BLaER1 treated with 17β-estradiol and CSF1 and Interleukin-3, amounts not matched to agents 10 nM and 100 nM (cell line): ENCODE results near the gene PIK3CD.

Source experiments
- H3K27ac ChIP-seq, 11 experiments: shearing (Covaris generic); formaldehyde crosslinking; 2 replicates each; pipeline ENCODE4 v1.8.1; 2022
- H3K27me3 ChIP-seq, 11 experiments: shearing (Covaris generic); formaldehyde crosslinking; 2 replicates each; pipeline ENCODE4 v1.8.1; 2022
- H3K36me3 ChIP-seq, 11 experiments: shearing (Covaris generic); formaldehyde crosslinking; 2 replicates each; pipeline ENCODE4 v1.8.1; 2022
- H3K4me1 ChIP-seq, 10 experiments: shearing (Covaris generic); formaldehyde crosslinking; 2 replicates each; pipeline ENCODE4 v1.8.1; 2022
- H3K4me2 ChIP-seq, 11 experiments: shearing (Covaris generic); formaldehyde crosslinking; 2 replicates each; pipeline ENCODE4 v1.8.1; 2022
- H3K4me3 ChIP-seq, 10 experiments: shearing (Covaris generic); formaldehyde crosslinking; 2 replicates each; pipeline ENCODE4 v1.8.1; 2022
- H3K9ac ChIP-seq, 11 experiments: shearing (Covaris generic); formaldehyde crosslinking; 2 replicates each; pipeline ENCODE4 v1.8.1; 2022
- H3K9me3 ChIP-seq, 11 experiments: shearing (Covaris generic); formaldehyde crosslinking; replicated peaks in 1 of 11; 2 replicates each; pipeline ENCODE4 v1.8.1; 2022
- H4K20me1 ChIP-seq, 11 experiments: shearing (Covaris generic); formaldehyde crosslinking; 2 replicates each; pipeline ENCODE4 v1.8.1; 2022
- Cebpa-rat ChIP-seq, 11 experiments: shearing (Covaris generic); IDR thresholded peaks; 2 replicates each; pipeline ENCODE4 v1.8.1; 2022

Gene PIK3CD

GRCh38 chr1:9606458-9606857 is 45.1 kb upstream of the PIK3CD start:
- peaks cover 59 to 100% (median 99%) of the 10 kb centered on the region in 11 experiments for H3K36me3 ChIP-seq
- no peak overlapping the region for H3K4me2 ChIP-seq
- H3K4me1 ChIP-seq = peaks cover 0 to 3% (median 0%) of the 10 kb centered on the region in 10 experiments; a peak in 1 of 20 replicates
- H3K9me3 ChIP-seq = no peaks in the 10 kb centered on the region
- no peak overlapping the region for H3K27ac ChIP-seq
- no peaks in the 10 kb centered on the region for H3K27me3 ChIP-seq
- H3K4me3 ChIP-seq = no peak overlapping the region
- no peak for TF ChIP-seq Cebpa-rat (IDR thresholded peaks at IDR 0.05)
- peaks cover 0 to 89% (median 27%) of the 10 kb centered on the region in 11 experiments; a peak in 14 of 22 replicates for H4K20me1 ChIP-seq
- H3K9ac ChIP-seq = no peak overlapping the region

GRCh38 chr1:9606948-9607347 is 44.6 kb upstream of the PIK3CD start:
- Histone ChIP-seq H3K36me3 (peaks cover 59 to 100% (median 99%) of the 10 kb centered on the region in 11 experiments), H3K27me3 (no peaks in the 10 kb centered on the region), H3K27ac (no peak overlapping the region), H4K20me1 (peaks cover 0 to 84% (median 27%) of the 10 kb centered on the region in 11 experiments; a peak in 13 of 22 replicates), H3K4me1 (no peaks in the 10 kb centered on the region), H3K4me3 (no peak overlapping the region), H3K9me3 (no peaks in the 10 kb centered on the region), H3K9ac (no peak overlapping the region), H3K4me2 (no peak overlapping the region)
- TF ChIP-seq Cebpa-rat (IDR thresholded peaks at IDR 0.05) = no peak

- Histone ChIP-seq H3K4me3 (no peak overlapping the region), H3K4me2 (no peak overlapping the region), H3K27me3 (no peaks in the 10 kb centered on the region), H3K36me3 (peaks cover 59 to 100% (median 99%) of the 10 kb centered on the region in 11 experiments), H3K27ac (no peak overlapping the region), H4K20me1 (peaks cover 0 to 82% (median 26%) of the 10 kb centered on the region in 11 experiments; a peak in 13 of 22 replicates), H3K9ac (no peak overlapping the region), H3K4me1 (no peaks in the 10 kb centered on the region), H3K9me3 (no peaks in the 10 kb centered on the region)
- TF ChIP-seq Cebpa-rat (IDR thresholded peaks at IDR 0.05) = no peak
These were observed 44.2 kb upstream of the PIK3CD start for GRCh38 chr1:9607352-9607751.

GRCh38 chr1:9609998-9610397 is 41.5 kb upstream of the PIK3CD start:
- Histone ChIP-seq H3K27ac (no peak overlapping the region), H3K9me3 (no peaks in the 10 kb centered on the region), H3K4me2 (no peak overlapping the region), H3K27me3 (no peaks in the 10 kb centered on the region), H3K4me1 (no peaks in the 10 kb centered on the region), H3K36me3 (peaks cover 50 to 100% (median 90%) of the 10 kb centered on the region in 11 experiments), H3K4me3 (no peak overlapping the region), H3K9ac (no peak overlapping the region), H4K20me1 (peaks cover 0 to 82% (median 14%) of the 10 kb centered on the region in 11 experiments; a peak in 15 of 22 replicates)
- no peak for TF ChIP-seq Cebpa-rat (IDR thresholded peaks at IDR 0.05)

- no peak overlapping the region for H3K4me3 ChIP-seq
- H3K27ac ChIP-seq = no peak overlapping the region
- no peaks in the 10 kb centered on the region for H3K27me3 ChIP-seq
- H3K36me3 ChIP-seq = peaks cover 50 to 98% (median 84%) of the 10 kb centered on the region in 11 experiments
- no peak for TF ChIP-seq Cebpa-rat (IDR thresholded peaks at IDR 0.05)
- no peak overlapping the region for H3K9ac ChIP-seq
- peaks cover 0 to 82% (median 14%) of the 10 kb centered on the region in 11 experiments; a peak in 14 of 22 replicates for H4K20me1 ChIP-seq
- no peaks in the 10 kb centered on the region for H3K4me1 ChIP-seq
- no peak overlapping the region for H3K4me2 ChIP-seq
- H3K9me3 ChIP-seq = no peaks in the 10 kb centered on the region
These were observed 41.0 kb upstream of the PIK3CD start for GRCh38 chr1:9610548-9610947.

GRCh38 chr1:9611716-9612115 is 39.8 kb upstream of the PIK3CD start:
- Histone ChIP-seq H3K36me3 (peaks cover 50 to 86% (median 73%) of the 10 kb centered on the region in 11 experiments), H4K20me1 (peaks cover 0 to 71% (median 8%) of the 10 kb centered on the region in 11 experiments; a peak in 14 of 22 replicates), H3K27me3 (no peaks in the 10 kb centered on the region), H3K9me3 (no peaks in the 10 kb centered on the region), H3K27ac (no peak overlapping the region), H3K4me3 (no peak overlapping the region), H3K4me1 (no peaks in the 10 kb centered on the region; a peak in 1 of 20 replicates), H3K9ac (no peak overlapping the region), H3K4me2 (no peak overlapping the region)
- no peak for TF ChIP-seq Cebpa-rat (IDR thresholded peaks at IDR 0.05)

- Histone ChIP-seq H3K36me3 (peaks cover 50 to 81% (median 67%) of the 10 kb centered on the region in 11 experiments), H3K4me1 (no peaks in the 10 kb centered on the region; a peak in 1 of 20 replicates), H3K9ac (no peak overlapping the region), H3K9me3 (no peaks in the 10 kb centered on the region), H3K27ac (no peak overlapping the region), H4K20me1 (peaks cover 0 to 66% (median 8%) of the 10 kb centered on the region in 11 experiments; a peak in 14 of 22 replicates), H3K4me2 (no peak overlapping the region), H3K27me3 (no peaks in the 10 kb centered on the region), H3K4me3 (no peak overlapping the region)
- no peak for TF ChIP-seq Cebpa-rat (IDR thresholded peaks at IDR 0.05)
These were observed 39.2 kb upstream of the PIK3CD start for GRCh38 chr1:9612162-9612845.

GRCh38 chr1:9612871-9613624 is 38.5 kb upstream of the PIK3CD start:
- Histone ChIP-seq H3K36me3 (peaks cover 50 to 73% (median 60%) of the 10 kb centered on the region in 11 experiments), H3K4me3 (no peak overlapping the region), H3K27me3 (no peaks in the 10 kb centered on the region), H3K4me2 (no peak overlapping the region), H3K9ac (no peak overlapping the region; a peak in 1 of 22 replicates), H3K4me1 (no peaks in the 10 kb centered on the region; a peak in 1 of 20 replicates), H3K9me3 (no peaks in the 10 kb centered on the region), H3K27ac (no peak overlapping the region), H4K20me1 (peaks cover 0 to 58% (median 4%) of the 10 kb centered on the region in 11 experiments; a peak in 13 of 22 replicates)
- no peak for TF ChIP-seq Cebpa-rat (IDR thresholded peaks at IDR 0.05)

- Histone ChIP-seq H3K9me3 (no peaks in the 10 kb centered on the region), H4K20me1 (peaks cover 0 to 51% (median 4%) of the 10 kb centered on the region in 11 experiments; a peak in 12 of 22 replicates), H3K27ac (no peak overlapping the region), H3K27me3 (no peaks in the 10 kb centered on the region), H3K4me3 (no peak overlapping the region), H3K9ac (no peak overlapping the region; a peak in 1 of 22 replicates), H3K4me2 (no peak overlapping the region), H3K36me3 (peaks cover 43 to 66% (median 53%) of the 10 kb centered on the region in 11 experiments), H3K4me1 (no peaks in the 10 kb centered on the region; a peak in 1 of 20 replicates)
- no peak for TF ChIP-seq Cebpa-rat (IDR thresholded peaks at IDR 0.05)
These were observed 37.8 kb upstream of the PIK3CD start for GRCh38 chr1:9613625-9614299.
